Activated CD4-positive, CD25-positive, alpha-beta regulatory T cell treated with anti-CD3 and anti-CD28 coated beads, Interleukin-2, amount 50 U/mL, for 16 hours (primary cell): ENCODE data around the gene SPTBN4.
"Not testable (repeated sequence)": the region's sequence is repeated elsewhere in the genome, so short reads cannot be mapped to it uniquely, and the experiment has no call there.

Experiments
- DNase-seq: peaks from one replicate; pipeline ENCODE4 v3.0.0-alpha.2; 2020; ENCODE audit warnings: low read depth, low spot score

SPTBN4 gene

GRCh38 chr19:40561947-40562346 lies 95.1 kb downstream of the SPTBN4 start:
- no peak for DNase-seq

- not testable (repeated sequence) for DNase-seq
These were observed 97.7 kb downstream of the SPTBN4 start for GRCh38 chr19:40564535-40564934.

- no peak for DNase-seq
These were observed 98.6 kb downstream of the SPTBN4 start for GRCh38 chr19:40565355-40565754.

- DNase-seq = no peak
These were observed 99.2 kb downstream of the SPTBN4 start for GRCh38 chr19:40565910-40566495.

GRCh38 chr19:40567040-40567749 lies 100.4 kb downstream of the SPTBN4 start:
- no peak for DNase-seq

- no peak for DNase-seq
These were observed 101.1 kb downstream of the SPTBN4 start for GRCh38 chr19:40567750-40568494.

- DNase-seq = peak; percentile 89
These were observed 103.7 kb downstream of the SPTBN4 start for GRCh38 chr19:40570313-40571004.

GRCh38 chr19:40571005-40571318 lies 104.2 kb downstream of the SPTBN4 start:
- no peak for DNase-seq

GRCh38 chr19:40571831-40572495 lies 105.2 kb downstream of the SPTBN4 start:
- no peak for DNase-seq

GRCh38 chr19:40575326-40575725 lies 108.5 kb downstream of the SPTBN4 start:
- DNase-seq = no peak

GRCh38 chr19:40576151-40576584 lies 109.4 kb downstream of the SPTBN4 start:
- no peak for DNase-seq

- peak; percentile 84 for DNase-seq
These were observed 110.0 kb downstream of the SPTBN4 start, which contains the start of gene SHKBP1 for GRCh38 chr19:40576585-40577451. Gene SHKBP1, plus strand, starts transcription at chr19:40576873. Its CDS starts 27 bp downstream, at chr19:40576900.

- no peak for DNase-seq
These were observed 111.7 kb downstream of the SPTBN4 start for GRCh38 chr19:40578442-40578908.

- DNase-seq = no peak
These were observed 113.8 kb downstream of the SPTBN4 start for GRCh38 chr19:40580619-40581018.

GRCh38 chr19:40581531-40581930 lies 114.7 kb downstream of the SPTBN4 start:
- DNase-seq = no peak

GRCh38 chr19:40582467-40582866 lies 115.7 kb downstream of the SPTBN4 start:
- DNase-seq = no peak

GRCh38 chr19:40583283-40583682 lies 116.5 kb downstream of the SPTBN4 start:
- no peak for DNase-seq

- no peak for DNase-seq
These were observed 117.2 kb downstream of the SPTBN4 start for GRCh38 chr19:40584007-40584406.

- no peak for DNase-seq
These were observed 118.6 kb downstream of the SPTBN4 start for GRCh38 chr19:40585241-40585981.

GRCh38 chr19:40585982-40586422 lies 119.2 kb downstream of the SPTBN4 start:
- no peak for DNase-seq
